SH-SY5Y (cell line): ENCODE data around the gene ASB6.

Experiments
- GATA2 ChIP-seq: IDR thresholded peaks from 2 replicates; pipeline ENCODE4 v1.6.1; 2011; ENCODE audit warnings: mild to moderate bottlenecking, low read depth, low read length
- GATA3 ChIP-seq: IDR thresholded peaks from 2 replicates; pipeline ENCODE4 v1.6.1; 2011; ENCODE audit warnings: low read depth, mild to moderate bottlenecking, low read length, moderate library complexity

ASB6 gene

DNA sequence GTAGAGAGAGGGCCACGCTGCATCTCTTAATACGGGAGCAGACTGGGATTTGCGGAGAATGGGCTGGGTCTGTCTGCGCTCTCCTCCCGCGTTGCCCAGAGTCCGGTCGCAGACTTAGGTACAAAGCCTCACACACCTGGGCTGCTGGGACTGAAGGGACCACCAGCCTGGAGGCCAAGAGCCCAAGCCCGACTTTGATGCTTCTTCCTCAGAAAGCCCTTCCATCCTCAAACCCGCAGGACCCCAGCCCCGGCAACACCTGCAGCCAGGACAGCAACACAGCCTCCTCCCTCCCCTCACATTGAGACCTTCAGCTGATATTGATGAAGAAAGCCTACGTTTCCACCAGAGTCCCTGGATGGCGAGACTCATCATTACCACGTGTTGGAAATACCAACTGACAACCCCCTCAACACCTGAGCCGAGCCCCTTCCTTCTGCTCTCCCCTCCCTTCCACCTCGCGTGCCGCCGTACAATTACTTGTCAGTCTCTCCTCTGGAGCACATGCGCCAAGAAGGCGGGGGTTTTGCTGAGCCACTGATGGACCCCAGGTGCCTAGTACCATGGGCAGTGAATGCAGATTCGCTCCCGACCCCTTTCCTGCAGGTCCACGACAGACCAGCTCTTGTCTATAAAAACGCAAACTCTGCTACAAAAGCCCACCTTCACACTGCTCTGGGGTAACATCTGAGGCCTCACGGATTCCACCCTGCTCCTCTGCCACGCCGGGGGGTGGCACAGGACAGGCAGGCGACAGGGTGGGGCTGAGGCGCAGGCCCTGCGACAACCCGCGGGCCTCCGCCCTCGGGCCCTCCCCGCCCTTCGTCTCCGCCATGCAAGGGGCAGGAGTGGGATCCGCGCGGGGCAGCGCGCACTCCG, 841 bp downstream of the ASB6 start:
- TF ChIP-seq GATA3 = no peak
- no peak for TF ChIP-seq GATA2

- TF ChIP-seq GATA3 = no peak
- TF ChIP-seq GATA2 = no peak
Measured at GRCh38 chr9:129640086-129640870, 1.7 kb downstream of the ASB6 start.

- TF ChIP-seq GATA2 = no peak
- TF ChIP-seq GATA3 = no peak
Measured at GRCh38 chr9:129639756-129640085, 2.2 kb downstream of the ASB6 start.

DNA sequence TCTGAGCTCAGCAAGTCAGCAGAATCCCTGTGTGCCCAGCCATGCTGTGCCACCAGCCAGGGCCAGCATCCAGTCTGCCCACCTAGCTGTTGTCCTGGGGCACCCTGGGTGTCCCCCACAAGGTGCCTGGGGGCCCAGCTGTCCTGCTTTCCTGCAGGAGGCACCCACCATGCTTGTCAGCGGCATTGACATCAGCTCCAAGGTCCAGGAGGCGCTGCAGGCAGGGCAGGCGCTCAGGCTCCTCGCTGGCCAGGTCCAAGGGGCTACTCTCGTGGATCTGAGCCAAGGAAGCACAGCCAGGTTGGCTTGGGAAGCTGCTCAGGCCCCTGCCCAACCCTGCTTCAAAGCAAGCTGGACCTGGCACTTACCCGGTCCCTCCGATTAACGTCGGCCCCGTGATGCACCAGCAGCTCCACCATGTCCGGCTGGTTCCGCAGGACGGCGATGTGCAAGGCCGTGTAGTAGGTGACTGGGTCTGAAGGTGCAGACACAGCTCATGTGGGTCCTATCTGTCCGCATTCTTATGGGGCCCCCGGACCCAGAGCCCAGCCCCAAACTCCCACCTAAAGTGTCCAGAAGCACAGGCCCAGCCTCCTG, 2.8 kb downstream of the ASB6 start:
- no peak for TF ChIP-seq GATA2
- TF ChIP-seq GATA3 = no peak

DNA sequence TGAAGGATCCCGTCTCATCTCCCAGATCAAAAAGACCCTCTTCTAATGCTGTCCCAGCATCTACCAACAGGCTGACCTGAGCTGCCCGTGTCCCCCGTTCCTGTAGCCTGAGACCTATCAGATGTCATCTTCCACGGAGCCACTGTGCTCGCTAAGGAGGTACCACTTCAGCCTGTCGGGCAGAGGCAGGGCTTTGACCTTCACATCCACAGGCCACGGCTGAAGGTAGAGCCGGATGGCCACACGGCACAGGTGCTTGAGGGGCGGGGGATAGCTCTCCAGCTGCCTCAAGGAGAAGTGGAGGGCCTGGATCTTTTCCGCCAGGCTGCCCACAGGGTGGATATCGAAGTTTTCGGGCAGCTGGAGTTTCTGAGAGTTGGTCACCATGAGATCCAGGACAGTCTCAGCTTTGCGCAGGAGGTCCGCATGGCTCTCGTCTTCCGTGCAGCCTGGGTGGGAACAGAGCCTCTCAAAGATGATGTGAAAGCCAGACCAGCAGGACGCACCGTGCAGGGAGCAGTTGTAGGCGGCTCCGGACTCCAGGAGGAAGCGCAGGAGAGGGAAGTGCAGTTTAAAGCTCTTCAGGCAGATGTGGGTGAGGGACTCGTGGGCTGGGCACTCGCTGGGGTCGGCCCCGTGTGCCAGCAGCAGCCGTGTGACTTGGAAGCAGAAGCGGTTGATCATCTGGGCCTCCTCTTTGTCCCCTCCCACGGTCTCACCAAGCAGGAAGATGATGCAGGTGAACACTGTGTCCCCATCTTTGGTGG, 4.1 kb downstream of the ASB6 start:
- TF ChIP-seq GATA2 (no peak), GATA3 (no peak)

DNA sequence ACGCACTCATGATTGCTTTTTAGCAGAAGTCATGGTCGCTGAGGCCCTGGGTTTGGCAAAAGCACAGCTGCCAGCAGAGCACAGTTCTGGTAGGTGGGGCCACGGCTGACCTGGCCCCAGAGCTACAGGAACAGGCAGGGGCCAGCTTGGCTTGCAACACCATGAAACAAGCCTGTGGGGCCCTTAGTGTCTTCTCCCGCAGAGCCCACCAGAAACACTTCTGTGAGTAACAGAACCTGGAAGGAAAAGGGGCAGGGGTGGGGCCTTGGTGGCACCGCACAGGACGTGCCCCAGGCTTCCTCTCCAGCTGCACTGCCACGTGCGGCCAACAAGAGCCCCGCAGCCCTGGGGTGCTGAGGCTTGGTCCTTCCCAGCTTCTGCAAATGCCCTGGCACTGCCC, 4.8 kb downstream of the ASB6 start:
- TF ChIP-seq GATA2 (no peak), GATA3 (no peak)

- TF ChIP-seq GATA2 (no peak), GATA3 (no peak)
Measured at GRCh38 chr9:129635099-129636065, 6.6 kb downstream of the ASB6 start.

DNA sequence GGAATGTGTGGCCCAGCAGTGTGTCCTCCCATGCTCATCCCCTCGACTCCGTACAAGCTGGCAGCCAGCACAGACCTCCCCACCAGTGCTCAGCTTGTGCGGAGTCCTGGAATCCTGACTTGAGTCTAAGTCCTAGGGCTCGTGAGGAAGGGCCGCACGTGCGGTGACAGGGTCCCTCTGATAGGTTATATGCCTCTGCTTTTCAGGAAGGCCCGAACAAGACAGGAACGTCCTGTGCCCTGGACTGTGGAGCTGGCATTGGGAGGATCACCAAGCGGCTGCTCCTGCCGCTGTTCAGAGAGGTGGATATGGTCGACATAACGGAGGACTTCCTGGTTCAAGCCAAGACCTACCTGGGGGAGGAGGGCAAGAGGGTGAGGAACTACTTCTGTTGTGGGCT, 8.1 kb downstream of the ASB6 start:
- TF ChIP-seq GATA3 (no peak), GATA2 (no peak)

GRCh38 chr9:129633207-129633606, 8.7 kb downstream of the ASB6 start:
- TF ChIP-seq GATA2 (no peak), GATA3 (no peak)

- no peak for TF ChIP-seq GATA3
- TF ChIP-seq GATA2 = no peak
Measured at GRCh38 chr9:129632460-129632859, 9.5 kb downstream of the ASB6 start.

GRCh38 chr9:129631674-129632129, 10.2 kb downstream of the ASB6 start:
- TF ChIP-seq GATA2 = no peak
- TF ChIP-seq GATA3 = no peak

GRCh38 chr9:129630967-129631673, 10.8 kb downstream of the ASB6 start:
- TF ChIP-seq GATA2 = no peak
- TF ChIP-seq GATA3 = no peak

- no peak for TF ChIP-seq GATA2
- no peak for TF ChIP-seq GATA3
Measured at GRCh38 chr9:129629251-129629820, 12.6 kb downstream of the ASB6 start.
